EL (cell line): Measurements from ENCODE around the gene FAM219B.
"Not testable (repeated sequence)": the region's sequence is repeated elsewhere in the genome, so short reads cannot be mapped to it uniquely, and the experiment has no call there.

ENCODE experiments used
- DNase-seq: peaks from one replicate; pipeline ENCODE4 v3.0.0-alpha.2; 2016

Gene FAM219B

GRCh38 chr15:74906450-74907162, at the start of gene FAM219B:
TSS of gene FAM219B (minus strand) at chr15:74906851. CDS start at chr15:74906800, 51 bp downstream.
- peak; percentile 86 for DNase-seq

- DNase-seq, result peak; percentile 43
These were observed 49.4 kb upstream of the FAM219B start for GRCh38 chr15:74955796-74956647.

GRCh38 chr15:74955017-74955416, 48.4 kb upstream of the FAM219B start:
- no peak for DNase-seq

GRCh38 chr15:74954515-74954914, 47.9 kb upstream of the FAM219B start:
- DNase-seq, result peak; percentile 30

GRCh38 chr15:74951006-74951405, 44.4 kb upstream of the FAM219B start:
- no peak for DNase-seq

DNA sequence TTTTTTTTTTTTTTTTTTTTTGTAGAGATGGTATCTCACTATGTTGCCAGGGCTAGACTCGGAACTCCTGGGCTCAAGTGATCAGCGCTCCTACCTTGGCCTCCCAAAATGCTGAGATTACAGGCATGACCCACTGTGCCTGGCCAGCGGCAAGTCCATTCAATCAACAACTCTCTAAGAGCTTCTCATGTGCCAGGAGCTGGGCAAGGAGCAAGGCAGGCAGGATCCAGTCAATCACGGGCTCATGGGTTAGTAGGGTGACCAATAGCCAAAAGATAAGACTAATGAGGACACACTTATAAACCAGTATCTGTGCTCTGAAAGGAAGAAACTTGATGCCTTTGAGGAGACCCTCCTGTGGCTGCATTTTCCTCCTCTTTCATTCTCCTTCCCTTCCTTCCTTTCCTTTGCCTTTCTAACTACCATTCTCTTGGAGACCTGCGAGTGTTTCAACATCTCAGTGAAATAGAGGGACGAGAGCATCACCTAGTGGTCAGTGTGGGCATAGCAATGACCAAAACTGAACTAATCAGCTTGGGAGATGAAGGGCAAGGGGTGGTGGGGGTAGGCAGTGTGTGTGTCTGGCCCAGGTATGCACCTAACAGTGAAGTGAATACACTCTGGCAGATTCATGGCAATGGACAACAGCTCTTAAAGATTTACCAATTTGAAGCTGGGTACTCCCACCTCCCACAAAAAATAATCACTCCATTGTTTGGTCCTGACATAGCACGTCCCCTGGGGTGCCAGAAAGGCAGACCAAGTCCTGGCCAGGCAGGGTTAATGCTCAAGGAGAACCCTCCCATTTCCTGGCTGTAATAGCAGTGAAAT, 43.6 kb upstream of the FAM219B start:
- peak; percentile 70 for DNase-seq

DNA sequence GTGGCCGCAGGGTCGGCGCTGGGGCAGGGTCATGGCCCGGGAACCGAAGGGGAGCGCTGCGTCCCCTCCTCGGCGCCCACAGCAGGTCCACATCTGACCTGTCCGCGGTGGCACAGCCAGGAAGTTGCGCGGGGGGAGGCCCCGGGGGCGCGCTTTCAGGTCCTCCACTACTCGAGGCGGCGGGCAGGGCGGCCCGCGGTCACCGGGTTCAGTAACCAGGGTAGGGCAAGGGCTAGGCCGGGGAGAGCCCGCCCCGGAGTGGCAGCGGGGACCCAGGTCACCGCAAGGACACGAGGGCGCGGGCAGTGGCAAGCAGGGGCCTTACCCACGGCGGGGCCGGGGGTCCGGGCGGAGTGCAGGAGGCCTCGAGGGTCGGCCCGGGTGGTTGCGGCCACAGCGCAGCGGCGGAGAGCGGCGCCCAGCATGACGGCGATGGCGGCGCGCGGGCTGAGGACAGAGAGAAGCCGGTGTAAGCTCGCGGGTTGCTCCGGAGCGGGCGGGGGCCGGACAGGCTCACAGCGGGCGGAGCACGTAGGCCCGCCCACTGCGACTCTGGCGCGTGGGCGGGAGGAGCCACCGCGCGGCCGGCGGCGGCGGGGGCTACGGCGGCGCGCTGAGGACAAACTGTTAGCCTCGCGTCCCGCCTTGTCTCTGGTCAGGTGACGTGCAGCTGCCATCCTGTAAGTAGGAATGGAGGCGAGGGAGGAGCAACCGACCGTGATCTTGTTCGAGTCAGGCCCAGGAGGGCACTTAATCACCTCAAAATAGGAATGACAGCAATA, 31.1 kb upstream of the FAM219B start, which contains the start of gene COX5A:
COX5A (minus strand) TSS at position 484 of the 782 bp plus-strand sequence; CDS start at position 425, 59 bp downstream.
- peak; percentile 96 for DNase-seq

DNA sequence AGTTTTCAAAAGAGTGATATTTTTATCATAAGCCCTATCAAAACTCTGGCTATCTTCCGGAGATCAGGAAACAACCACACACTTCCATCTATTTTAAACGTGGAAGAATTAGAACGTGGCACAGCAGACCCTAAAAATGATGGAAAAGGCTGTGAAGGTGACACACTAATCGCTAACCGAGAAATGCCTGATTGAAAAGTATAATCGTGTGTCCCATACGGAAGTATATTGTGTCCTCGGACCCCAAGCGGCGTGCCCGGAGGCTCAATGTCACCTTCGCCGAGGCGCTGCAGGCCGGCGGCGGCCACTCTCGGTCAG, 30.6 kb upstream of the FAM219B start:
- no peak for DNase-seq

DNA sequence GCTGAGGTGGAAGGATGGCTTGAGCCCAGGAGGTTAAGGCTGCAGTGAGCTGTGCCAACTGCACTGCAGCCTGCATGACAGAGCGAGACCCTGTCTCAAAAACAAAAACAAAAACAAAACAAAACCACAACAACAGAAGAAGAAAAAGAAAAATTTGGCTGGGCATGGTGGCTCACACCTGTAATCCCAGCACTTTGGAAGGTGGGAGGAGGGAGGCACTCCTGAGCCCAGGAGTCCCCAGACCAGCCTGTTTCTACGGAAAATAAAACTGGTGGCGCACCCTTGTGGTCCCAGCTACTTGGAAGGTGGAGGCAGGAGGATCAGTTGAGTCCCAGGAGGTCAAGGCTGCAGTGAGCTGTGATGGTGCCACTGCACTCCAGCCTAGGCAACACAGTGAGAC, 28.5 kb upstream of the FAM219B start:
- not testable (repeated sequence) for DNase-seq

GRCh38 chr15:74933573-74933972, 26.9 kb upstream of the FAM219B start:
- no peak for DNase-seq

GRCh38 chr15:74928771-74929198, 22.1 kb upstream of the FAM219B start:
- no peak for DNase-seq

- DNase-seq, result no peak
These were observed 17.9 kb upstream of the FAM219B start for GRCh38 chr15:74924525-74924924.

- DNase-seq, result no peak
These were observed 13.8 kb upstream of the FAM219B start for GRCh38 chr15:74920456-74920855.

- DNase-seq, result no peak
These were observed 11.0 kb upstream of the FAM219B start for GRCh38 chr15:74917676-74918075.

DNA sequence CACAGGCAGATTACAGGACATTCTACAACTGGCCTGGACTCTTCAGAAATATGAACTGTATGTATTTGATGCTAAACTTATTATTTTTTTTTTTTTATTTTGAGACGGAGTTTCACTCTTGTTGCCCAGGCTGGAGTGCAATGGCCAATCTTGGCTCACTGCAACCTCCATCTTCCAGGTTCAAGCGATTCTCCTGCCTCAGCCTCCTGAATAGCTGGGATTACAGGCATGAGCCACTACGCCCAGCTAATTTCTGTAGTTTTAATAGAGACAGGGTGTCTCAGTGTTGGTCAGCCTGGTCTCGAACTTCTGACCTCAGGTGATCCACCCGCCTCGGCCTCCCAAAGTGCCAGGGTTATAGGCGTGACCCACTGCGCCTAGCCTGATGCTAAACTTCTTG, 7.1 kb upstream of the FAM219B start:
- not testable (repeated sequence) for DNase-seq

DNA sequence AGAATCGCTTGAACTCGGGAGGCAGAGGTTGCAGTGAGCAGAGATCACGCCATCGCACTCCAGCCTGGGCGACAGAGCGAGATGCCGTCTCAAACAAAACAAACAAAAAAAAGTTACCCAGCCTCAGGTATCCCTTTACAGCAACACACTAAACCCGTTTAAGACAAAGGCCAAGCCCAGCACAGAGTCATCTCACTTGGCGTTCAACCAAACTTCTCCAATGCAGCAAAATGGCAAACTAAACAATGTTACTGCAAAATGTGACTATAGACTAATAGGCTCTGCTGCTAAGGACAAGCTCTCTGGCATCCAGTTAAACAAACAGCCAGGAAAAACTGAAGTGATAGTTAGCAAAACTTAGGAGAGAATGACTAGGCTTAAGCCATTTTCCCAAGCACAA, 6.4 kb upstream of the FAM219B start:
- DNase-seq, result no peak

GRCh38 chr15:74908635-74909034, 2.0 kb upstream of the FAM219B start:
- DNase-seq, result no peak

DNA sequence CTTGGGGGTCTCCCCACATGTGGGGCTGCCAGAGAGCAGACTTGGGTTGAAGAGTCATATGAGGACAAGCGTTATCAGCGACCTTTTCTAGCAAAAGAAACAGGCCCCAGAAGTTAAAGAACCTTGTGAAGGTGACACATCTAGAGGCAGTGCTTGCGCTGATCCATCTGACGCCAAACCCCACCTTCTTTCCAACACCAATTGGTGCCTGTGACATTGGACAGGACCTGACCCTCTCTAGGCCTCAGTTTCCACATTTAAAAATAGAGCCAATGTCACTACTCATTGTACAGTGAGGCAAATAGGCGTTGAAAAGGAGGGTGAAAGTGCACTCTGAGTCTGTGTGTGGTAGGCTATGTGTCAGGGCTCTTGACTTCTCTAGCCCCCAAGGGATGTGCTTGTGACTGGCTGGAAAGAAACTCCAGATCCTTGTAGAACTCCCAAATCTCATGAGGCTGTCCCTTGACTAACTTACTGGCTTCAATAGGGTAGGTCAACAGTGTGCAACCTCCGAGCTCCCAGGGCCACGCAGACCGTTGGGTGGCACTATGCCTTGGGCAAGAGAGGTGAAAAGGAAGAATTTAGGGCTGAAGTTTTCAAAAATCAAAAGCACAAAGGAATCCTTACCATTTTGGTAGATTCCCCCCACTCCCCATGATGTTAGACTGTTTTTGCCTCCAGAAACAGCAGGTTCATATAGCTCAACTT, 666 bp upstream of the FAM219B start:
- DNase-seq, result peak; percentile 18

DNA sequence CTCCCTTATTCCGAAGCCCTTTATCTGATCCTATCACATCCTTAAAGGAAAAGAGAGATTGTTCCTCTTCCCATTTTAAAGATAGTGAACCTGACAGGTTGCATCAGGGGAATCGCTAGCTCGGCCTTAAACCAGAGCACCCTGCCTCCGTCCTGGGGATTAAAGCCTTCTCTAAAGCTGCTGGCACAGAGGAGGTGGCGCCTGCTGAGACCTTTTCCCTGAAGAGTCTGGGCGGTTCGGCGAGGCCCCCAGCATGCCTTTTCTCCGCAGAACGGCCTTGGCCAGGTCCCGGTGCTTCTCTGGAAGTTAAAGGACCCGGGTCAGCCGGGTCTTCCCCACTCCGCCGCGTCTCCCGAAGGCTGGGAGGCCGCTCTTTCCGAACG, 593 bp downstream of the FAM219B start:
- peak; percentile 37 for DNase-seq

GRCh38 chr15:74904190-74904805, 2.4 kb downstream of the FAM219B start:
- no peak for DNase-seq

DNA sequence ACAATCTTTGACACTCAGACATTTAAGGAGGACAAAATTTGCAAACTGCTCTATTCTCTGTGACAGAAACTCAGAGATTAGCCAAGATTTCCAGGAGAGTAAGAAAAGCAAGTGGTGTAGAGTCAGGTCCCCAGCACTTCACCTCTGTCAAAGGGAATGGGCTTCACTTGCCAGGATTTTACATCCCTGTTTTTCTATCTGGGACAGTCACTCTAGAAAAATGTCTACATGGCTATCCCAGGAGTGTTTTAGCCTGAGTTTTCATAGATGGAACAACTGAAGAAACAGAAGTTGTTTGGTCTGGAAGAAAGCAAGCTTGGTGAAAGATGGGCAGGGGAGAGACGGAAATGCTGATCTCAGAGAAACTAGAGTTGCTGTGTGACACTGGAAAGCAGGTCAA, 3.0 kb downstream of the FAM219B start:
- peak; percentile 22 for DNase-seq
